Activated CD4-positive, alpha-beta T cell treated with anti-CD3 and anti-CD28 coated beads for 1 hour (primary cell): ENCODE results near the gene CDKL2.
"Not testable (repeated sequence)": the region's sequence is repeated elsewhere in the genome, so short reads cannot be mapped to it uniquely, and the experiment has no call there.

Experiments
- DNase-seq: peaks from one replicate; pipeline ENCODE4 v3.0.0-alpha.2; 2020

CDKL2 gene

DNA sequence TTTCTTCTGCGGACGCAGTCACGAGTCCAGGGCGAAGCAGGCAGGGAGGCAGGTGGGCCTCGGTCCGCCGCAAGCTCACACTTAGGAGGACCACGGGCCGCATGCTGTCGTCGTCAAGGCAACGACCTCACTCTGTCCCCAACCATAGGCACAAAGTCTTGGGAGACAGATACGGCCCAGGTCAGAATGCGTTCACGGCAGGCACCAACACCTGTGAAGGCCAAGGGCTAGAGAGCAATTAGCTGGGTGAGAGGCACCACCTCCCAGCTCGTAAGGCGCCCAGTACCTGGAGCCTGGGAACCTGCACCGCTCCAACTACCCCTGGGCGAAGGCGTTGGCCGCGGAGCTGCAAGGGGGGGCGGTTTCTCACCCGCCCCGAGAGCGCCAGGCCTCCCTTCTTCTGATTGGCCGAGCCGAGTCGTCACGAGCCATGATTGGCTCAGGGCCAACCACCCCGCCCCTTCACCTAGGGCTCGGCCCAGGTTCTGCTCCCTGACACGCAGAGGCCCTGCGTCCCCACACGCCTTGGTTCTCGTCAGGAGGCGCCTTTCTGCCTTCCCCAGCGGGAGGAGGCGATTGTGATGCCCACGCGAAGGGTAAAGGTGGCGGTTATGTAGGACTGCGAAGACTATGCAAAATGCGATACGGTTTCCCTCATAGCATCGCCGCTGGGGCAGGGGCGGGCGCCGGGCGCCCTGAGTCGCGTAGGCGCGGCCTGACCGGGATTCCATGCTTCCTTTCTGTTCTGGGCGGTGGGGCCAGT, at the start of gene CDKL2:
CDKL2 (minus strand) TSS at position 355 of the 763 bp plus-strand sequence. CDS start 4,540 bp downstream, outside the sequence.
- peak; percentile 88 for DNase-seq

DNA sequence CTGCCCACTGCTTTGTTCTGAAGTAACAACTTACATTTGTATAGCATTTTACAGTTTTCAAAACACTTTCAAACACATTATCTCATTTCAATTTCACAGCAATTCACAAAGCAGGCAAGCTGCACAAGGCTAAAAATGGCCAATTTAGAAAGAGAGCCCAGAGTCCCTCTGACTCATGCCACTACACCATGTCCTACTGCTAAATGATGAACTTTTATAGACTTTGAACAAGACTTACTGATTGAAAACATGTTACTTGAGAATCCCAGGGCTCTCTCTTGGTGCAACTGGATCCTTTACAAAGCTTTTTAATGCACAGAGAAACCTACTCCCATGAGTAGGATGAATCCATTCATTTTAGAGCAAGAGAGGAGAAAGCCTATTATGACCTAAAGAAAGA, 48.6 kb upstream of the CDKL2 start:
- DNase-seq, result no peak

DNA sequence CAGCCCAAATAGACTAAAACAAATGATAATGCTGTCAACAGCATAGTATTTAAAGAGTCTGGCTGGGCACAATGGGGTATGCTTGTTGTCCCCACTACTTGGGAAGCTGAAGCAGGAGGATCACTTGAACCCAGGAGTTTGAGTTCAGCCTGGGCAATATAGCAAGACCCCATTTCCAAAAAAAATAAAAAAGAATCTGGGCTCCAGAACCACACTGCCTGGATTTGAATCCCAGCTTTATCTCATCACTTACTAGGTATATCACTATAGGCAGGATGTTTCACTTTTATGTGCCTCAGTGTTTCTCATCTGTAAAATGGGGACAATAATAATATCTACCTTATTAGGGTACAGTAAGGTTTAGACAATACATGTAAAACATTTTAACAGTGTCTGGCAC, 48.1 kb upstream of the CDKL2 start:
- DNase-seq, result no peak

DNA sequence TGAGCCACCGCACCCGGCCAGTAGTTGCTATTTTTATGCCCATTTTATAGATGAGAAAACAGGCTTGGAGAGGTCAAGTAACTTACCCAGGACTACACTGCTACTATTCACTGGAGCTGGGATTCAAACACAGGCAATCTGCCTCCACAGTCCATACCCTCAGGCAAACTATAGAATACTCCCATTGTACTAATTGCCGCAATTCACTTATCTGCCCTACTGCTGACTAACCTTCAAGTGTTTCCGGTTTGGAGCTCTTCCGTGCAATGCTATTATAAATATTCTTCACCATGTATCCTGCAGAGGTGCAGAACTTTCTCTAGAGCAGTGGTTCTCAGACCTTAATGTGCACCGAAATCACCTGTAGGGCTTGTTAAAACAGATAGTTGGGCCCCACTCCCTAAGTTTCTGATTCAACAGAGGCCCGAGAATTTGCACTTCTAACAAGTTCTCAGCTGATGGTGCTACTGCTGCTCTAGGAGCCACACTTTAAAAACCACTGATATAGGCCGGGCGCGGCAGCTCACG, 44.7 kb upstream of the CDKL2 start:
- no peak for DNase-seq

DNA sequence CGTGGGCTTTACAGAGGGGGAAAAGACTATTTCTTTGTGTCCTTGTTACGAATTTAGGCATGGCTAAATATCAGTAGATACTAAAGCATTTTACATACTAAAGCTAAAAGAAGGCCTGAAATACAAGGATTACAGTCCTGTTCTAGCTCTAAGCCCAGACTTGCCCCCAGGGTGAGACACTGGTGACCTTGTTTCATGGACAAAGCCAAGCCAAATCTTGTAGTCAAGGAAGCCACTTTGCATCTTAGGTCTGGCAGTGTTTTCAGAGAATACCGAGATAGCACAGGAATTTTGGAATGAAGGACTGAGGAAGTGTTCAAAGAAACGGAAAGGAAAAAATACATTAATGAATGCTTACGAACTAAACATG, 43.6 kb upstream of the CDKL2 start:
- no peak for DNase-seq

DNA sequence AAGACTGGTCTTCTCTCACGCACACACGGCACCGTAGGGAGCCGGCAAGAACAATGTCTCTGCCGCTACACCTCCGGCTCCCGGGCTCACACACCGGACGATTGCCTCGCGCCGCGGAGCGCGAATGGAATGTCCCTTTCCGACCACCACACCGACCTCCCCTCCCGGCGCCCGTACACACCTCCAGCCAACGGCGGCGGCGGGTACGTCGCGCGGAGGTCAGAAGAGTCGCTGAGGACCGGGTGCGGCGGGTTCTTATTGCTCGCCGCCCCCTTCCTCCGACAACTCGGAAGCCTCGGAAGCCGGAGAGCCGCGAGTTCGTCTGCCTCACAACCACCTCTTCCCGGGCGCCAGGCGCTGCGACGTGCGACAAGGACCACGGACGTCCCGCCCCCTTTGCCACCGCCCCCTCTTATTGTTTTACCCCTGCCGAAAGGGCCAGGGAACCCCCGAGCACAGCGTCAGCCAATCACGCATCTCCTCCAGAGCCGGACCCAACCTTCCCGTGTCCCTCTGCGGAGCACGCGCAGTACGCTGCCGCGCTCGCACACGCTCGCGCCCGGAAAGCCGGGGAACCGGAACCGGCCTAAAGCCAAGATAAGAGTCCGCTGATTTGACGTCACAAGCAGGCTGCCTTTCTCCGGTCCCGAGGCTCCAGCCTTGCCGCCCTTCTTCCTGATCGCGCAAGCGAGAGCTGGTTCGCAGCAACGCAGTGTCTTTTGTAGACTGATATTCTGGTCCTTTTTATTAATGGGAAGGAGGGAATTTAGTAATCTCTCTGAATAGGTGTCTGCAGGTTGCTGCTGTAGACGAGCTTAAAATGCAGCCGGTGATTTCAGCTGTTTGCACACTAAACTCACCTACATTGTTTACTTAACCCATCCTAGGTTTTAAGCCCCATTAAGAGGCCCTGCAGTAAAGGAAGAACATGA, 43.0 kb upstream of the CDKL2 start, which contains the start of gene G3BP2:
G3BP2 (minus strand) TSS at position 385 of the 932 bp plus-strand sequence. CDS start 11,386 bp downstream, outside the sequence.
- DNase-seq, result peak; percentile 96

DNA sequence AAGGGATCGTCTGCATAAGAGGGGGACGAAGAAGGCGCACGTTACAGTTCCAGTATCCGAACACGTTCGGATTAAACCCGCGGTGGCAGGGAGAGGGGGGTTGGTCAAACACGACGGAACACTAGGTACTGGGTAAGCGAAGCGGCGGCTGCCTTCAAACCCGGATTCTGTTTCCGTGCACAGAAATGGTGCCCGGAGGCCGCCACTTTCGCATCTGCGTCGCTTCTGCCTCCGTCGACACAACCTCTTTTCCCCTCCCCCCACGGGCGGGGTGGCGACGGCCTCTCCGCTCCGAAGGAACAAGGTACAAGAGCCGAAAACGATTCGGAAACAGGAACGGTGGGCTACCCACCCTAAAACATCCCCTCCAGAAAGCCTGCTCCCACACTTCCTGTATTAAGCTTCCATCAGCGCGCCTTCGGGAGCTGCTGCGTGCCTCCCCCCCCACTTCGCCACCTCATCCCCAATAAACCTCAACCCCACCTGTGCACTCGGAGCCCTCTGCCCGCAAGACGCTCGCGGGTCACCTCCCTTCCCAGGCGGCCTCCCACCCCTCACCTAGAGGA, 42.2 kb upstream of the CDKL2 start:
- DNase-seq, result peak; percentile 72

DNA sequence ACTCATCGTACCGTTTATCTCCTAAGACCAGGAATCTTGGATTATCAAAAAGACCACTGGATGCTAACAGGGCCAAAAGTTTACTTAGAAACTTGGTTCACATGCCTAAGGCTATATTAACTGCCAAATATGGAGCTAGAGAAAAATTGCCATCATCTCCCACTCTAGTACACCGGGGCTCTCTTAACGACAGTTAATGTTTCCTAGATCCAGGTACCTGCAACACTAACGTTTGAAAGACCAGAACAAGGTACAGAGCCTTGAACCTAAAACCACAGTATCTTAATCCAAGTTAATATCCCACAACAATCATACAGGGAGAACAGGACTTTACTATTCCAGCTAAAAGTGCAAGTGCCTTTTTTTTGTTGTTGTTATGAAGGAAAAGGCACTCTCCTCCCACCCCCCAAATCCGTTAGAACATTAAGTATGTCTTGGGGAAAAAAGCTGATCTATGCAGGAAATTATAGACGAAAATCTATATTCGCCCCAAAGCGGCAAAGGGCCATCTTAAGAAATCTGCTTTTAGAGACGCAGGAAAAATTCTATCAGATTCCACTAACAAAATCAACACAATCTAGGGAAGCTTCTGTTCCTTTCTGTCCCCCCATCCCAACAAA, 41.6 kb upstream of the CDKL2 start:
- no peak for DNase-seq

DNA sequence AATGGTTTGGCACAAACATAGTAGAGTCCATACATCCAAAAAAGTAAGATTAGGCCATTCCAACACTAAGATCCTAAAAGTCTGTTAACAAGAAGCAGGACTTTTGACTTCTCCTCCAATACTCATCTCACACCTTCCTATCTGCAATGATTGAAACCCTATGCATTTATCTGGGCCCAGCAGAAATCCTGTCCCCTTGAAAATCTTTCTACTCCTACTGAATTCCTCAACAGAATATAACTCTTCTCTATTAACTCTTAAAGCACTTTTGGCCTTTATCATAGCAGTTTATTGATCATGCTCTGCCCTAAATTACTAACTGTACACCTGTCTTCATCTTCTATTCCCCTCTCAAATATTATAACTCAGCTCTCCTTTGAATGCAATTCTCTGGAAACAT, 38.3 kb upstream of the CDKL2 start:
- no peak for DNase-seq

DNA sequence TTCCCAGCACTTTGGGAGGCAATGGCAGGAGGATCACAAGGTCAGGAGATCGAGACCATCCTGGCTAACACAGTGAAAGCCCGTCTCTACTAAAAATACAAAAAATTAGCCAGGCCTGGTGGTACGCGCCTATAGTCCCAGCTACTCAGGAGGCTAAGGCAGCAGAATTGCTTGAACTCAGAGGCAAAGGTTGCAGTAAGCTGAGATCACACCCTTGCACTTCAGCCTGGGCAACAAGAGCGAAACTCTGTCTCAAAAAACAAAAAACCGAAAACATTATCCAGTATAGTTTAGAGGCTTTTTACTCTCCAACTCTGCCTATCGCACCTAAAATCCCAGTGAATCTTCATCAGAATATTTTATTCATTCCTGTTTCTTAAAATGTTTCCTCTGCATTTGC, 37.3 kb upstream of the CDKL2 start:
- not testable (repeated sequence) for DNase-seq

DNA sequence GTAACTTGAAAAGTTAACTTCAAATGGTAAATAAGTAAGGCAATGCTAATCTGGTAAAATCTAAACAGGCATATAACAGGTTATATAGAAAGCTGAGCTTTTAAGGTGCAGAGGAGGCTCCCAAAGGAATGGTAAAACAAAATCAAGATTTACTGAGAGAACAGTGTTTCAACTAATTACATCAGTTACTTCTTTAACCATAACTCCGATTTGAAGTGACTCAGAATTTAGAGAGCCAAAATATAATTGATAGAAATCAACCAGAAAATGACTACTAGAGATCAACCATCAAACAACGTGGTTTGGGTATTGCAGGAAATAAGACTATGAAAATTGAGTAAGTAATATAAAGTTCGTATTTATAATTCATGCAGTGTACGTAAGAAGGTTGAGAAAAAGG, 36.0 kb upstream of the CDKL2 start:
- DNase-seq, result no peak

DNA sequence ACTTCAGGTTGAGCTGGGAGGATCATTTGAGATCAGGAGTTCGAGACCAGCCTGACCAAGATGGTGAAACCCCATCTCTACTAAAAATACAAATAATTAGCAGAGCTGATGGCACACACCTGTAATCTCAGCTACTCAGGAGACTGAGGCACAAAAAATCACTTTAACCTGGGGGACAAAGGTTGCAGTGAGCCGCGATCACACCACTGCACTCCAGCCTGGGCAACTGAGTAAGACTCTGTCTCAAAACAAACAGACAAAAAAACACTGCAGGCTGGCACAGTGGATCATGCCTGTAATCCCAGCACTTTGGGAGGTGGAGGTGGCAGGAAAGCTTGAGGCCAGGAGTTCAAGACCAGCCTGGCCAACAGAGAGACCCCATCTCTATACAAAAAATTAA, 34.3 kb upstream of the CDKL2 start:
- not testable (repeated sequence) for DNase-seq

DNA sequence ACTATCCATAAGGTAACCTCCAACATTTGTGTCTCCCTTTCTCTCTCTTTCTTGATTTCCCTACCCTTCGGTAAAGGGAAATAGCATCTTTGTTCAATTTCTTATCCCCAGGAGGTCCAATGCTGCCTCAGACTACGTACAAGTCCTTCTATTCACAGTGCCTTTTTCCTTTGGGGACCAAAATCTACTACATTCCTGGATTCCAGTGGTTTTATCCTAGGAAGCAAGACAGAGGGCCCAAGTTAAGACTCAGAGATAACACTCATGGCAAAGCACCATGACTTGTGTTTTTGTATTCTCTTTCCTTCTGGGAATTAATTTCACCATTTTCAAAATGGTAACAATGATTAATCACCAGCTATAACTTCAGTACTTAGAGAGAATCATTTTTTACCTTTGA, 32.3 kb upstream of the CDKL2 start:
- no peak for DNase-seq

DNA sequence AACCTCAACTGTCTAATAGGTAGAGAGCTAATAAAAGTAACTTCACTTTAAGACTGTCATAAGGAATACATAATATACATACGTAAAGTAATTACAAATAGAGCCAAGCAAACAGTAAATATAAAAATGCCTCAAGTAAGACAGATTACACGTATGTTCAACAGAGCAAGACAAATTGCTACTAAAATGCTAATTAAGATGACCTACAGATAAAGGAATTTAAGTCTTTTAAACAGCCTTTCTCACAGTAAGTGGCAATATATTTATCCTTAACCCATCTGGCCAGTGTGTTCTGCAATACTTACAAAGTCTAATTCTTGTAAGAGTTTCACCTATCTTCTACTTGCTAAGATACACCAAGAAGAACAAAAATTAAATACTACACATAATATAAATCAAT, 30.2 kb upstream of the CDKL2 start:
- DNase-seq, result no peak

DNA sequence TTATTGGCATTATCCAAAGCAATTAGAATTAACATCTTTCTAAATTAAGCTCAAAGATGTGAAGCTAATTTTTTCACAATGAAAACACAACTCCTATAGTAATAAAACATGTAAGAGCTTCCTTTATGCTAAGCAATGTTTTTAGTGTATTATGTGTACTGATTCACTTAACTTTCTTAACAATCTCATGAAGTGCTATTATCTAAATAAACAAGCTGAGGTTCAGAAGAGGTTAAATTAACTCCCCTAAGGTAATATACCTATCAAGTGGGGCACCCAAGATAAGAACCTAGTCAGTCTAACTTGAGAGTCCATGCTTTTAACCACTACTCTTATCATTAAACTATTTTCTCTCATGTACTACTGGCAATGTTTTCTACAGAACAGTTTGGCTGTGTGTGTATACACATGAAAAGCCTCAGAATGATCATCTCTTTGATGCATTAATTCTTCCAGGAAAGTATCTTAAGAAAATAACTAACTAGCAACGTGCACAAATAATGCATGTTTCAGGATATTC, 29.2 kb upstream of the CDKL2 start:
- no peak for DNase-seq

DNA sequence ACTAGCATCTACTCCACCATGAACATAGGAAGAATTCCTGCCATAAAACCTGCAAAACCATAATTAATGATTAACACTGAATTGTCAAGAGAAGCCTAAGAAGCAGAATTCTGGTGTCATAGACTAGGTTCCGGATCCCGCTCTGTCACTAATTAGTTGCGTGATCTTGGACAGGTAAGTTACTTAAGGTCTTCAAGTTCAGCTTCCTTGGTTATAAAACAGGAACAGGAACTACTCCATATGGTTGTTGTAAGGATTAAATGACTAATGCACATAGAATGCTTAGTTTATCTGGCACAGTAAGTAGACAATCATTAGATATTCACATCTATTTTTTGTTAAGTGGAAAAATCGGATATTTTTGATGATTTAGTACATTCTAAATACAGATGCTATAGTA, 28.5 kb upstream of the CDKL2 start:
- DNase-seq, result no peak

DNA sequence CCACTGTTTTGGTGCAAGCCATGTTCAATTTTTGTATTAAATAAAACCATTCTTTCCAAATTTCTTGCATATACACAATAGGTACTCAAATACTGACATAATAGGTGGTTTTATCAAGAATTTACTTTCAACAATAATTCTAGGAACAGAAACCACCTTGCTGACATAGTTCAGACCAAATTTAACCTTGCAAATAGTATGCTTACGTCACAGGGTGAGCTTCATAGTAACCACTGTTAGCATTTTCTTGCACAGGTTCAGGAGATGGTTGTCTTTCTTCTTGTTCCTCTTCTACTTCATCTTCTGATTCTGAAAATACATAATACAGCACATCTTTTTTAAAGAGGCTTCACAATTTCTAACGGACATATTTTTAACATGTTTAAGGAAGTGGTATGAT, 25.2 kb upstream of the CDKL2 start:
- DNase-seq, result no peak

DNA sequence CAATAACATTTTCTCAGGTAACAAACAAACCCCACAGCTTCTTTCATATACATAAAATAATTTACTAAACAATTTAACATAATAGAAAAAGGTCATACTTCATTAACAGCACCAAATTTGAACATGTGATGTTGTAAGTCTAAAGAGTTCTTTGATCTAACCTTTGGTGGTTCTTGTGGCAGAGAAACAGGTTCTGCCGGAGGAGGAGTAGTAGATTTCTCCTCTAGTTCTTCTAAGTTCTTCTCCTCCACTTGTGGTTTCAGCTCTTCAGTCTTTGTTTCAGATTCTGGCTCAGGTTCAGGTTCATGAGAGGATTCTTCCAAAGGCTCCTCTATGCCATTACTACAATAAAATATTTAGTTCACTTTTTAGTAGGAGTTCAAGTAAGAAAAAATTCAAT, 24.6 kb upstream of the CDKL2 start:
- DNase-seq, result no peak

DNA sequence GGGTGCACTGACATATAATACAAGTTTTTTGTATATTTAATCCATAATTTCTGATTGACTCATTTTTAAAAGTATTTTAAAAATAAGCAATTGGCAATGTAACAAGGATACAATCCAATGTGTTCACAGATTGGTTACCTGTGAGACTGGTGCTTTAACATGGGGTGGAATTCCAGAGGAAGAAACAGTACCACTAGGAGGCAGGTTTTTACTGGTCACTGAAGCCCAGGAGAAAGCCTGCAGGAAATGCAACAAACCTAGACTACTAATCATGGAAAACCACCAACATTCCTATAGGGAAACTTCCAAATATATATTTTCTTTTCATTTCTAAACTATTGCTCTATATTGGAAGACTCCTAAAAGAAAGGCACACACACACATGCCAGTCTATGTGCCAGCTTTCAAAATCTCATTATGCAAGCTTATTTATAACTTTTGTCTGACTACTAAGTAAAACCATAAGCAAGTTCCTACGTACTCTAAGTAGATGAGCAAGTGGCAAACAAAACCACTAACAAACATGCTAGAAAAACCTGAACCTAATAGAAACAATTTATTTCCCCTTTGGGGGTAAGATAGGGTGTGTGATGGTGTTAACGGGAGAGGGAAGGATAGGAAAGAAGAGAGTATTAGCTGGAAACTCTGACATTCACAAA, 23.6 kb upstream of the CDKL2 start:
- no peak for DNase-seq

DNA sequence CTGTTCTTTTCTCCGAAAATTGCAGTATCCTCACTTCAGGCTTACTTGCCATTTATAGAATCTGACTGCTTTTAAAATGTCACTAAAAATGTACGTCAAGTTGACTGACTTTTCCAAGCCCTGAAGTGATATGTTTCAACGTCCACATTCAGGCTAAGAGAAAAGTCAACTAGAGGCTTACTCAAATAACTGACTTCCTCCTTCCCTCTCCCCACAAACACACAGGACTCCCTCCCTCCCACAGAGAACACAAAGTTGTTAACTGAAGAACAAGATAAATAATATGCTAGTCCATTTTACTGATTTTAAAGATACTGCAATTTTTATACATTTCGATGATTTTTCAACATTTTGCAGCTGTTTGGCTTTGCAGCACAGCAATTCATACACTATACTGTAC, 13.8 kb upstream of the CDKL2 start:
- no peak for DNase-seq

DNA sequence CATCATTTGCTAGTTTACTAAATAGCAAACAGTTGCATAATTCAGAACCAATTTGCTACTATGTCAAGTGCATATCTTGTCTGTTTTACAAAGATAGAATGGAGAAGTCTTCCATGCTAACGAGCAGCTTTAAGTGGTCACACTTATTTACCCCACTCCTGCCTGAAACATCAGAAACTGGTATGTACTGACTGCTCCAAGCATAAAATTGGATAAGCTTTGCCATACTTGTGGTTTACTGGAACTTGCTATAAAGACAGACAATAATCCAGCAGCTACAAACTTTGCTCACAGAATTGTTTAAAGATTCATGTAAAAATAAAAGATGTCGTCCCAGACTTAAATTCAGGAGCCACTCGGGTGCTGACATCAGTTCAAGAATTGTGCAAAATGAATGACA, 13.3 kb upstream of the CDKL2 start:
- no peak for DNase-seq

DNA sequence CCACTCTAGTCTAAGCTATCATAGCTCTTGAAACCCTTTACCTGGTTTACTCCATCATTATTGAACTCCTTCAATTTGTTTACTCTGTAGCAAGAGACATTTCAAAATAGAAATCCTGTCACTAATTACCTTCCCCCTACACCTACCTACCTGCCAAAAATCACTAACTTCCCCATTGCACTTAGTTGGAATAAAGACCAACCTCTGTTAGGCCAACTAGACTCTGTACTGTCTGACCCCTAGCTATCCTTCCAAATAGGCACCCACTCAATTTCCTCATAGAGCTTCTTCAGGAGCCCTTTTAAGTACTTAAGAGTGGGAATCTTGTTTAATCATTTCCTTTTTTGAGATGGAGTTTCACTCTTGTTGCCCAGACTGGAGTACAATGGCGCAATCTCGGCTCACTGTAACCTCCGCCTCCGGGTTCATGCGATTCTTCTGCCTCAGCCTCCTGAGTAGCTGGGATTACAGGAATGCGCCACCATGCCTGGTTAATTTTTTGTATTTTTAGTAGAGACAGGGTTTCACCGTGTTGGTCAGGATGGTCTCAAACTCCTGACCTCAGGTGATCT, 8.9 kb upstream of the CDKL2 start:
- no peak for DNase-seq
